ENCODE data around the gene NBPF11.
"Not testable (repeated sequence)": the region's sequence is repeated elsewhere in the genome, so short reads cannot be mapped to it uniquely, and the experiment has no call there.

Gene NBPF11

DNA sequence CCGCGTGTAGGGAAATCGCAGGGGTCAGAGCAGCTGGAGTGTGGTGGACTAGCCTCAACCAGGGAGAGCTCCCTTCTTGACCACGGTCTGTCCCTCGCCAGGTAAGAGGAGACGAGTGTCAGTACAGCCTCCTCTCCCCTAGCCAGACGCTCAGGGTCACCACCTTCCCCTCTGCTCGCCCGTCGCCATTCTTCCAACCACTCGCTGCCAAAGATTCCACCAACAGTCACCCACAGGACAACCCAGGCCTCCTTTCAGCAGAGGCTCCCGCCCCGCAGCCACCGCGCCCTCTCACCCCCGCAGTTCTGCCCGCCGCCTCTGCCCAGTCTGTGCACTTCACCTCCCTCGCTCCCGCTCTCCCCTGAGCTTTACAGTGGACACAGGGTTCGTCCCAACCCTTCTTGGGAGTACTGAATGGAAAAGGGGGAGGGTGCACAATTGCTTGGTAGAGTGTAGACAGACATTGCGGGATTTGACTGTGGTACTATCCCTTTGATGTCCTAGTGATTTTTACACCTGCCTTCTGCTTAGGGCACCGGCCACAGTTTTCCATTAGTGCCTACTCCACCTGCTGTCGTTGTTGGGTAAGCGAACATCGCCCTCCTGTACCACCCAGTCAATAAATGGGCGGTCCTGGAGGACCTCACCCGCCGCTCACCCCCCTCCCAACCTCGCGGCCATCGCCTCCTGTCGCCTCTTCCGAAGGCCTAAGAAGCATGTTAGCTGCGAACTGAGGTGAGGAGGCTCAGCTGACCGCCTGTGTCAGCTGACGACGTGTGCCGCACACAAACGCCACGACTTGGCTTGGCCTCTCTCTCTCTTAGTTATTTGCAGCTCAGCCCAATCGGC, 9.2 kb upstream of the NBPF11 start:
- TF ChIP-seq, protein P1, sequence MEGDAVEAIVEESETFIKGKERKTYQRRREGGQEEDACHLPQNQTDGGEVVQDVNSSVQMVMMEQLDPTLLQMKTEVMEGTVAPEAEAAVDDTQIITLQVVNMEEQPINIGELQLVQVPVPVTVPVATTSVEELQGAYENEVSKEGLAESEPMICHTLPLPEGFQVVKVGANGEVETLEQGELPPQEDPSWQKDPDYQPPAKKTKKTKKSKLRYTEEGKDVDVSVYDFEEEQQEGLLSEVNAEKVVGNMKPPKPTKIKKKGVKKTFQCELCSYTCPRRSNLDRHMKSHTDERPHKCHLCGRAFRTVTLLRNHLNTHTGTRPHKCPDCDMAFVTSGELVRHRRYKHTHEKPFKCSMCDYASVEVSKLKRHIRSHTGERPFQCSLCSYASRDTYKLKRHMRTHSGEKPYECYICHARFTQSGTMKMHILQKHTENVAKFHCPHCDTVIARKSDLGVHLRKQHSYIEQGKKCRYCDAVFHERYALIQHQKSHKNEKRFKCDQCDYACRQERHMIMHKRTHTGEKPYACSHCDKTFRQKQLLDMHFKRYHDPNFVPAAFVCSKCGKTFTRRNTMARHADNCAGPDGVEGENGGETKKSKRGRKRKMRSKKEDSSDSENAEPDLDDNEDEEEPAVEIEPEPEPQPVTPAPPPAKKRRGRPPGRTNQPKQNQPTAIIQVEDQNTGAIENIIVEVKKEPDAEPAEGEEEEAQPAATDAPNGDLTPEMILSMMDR (IDR thresholded peaks at IDR 0.05; ENCODE audit: low read depth, low read length, missing control alignments): no peak
- no peak for DNase-seq (ENCODE audit: extremely low read depth, low read depth)
- no peak overlapping the region for H3K4me3 ChIP-seq (replicated peaks; ENCODE audit: low read depth, low read length)

DNA sequence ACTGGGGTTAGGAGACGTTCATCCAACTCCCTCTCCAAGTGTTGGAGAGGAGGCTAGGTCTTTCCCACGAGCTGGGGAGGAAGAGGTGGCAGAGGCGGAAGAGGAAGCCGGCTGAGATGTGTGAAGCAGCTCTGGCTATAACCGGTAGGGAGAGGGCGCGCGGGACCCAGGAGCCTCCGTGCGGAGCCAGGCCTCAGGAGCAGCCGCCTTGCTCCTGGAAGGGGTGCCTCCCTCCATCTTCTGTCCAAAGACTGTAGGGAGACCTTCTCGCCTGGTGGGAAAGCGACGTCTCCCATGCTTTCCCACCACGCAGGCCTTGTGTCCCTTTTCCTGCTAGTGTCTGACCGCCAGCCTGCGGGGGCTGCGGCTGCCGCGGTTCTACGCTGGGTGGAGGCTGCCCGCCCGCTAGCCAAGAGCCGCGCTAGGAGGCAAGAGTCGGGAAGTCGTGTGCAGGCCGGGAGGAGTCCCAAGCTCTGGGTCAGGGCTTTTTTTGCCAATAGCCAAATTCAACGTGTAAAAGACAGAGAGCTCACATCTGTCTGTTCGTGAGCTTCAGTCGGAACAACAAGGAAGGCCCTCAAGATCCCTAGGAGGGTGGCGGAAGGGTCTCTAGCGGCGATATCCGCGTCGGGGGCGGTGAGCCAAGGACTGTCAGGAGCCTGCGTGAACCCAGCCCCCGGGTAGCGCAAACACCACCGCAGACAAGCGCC, 8.4 kb upstream of the NBPF11 start:
- TF ChIP-seq, protein P1 (IDR thresholded peaks at IDR 0.05; ENCODE audit: low read depth, low read length, missing control alignments): no peak
- no peak for DNase-seq (ENCODE audit: extremely low read depth, low read depth)
- no peak overlapping the region for H3K4me3 ChIP-seq (replicated peaks; ENCODE audit: low read depth, low read length)

DNA sequence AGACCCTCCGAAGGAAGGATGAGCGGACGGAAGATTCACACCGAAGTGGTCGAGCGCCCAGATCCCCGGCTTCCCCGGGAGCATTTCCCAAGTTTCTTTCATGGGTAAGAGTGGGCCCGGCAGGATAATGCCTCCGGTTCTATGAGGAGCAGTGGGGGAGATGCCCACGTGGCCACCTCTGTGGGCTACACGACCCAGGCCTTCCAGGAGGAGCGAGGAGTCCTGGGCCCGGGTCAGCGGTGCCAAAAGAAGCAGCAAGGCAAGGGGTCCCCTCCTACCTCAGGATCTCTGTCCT, 7.9 kb upstream of the NBPF11 start:
- TF ChIP-seq, protein P1 (IDR thresholded peaks at IDR 0.05; ENCODE audit: low read depth, low read length, missing control alignments): no peak
- DNase-seq (ENCODE audit: extremely low read depth, low read depth): no peak
- H3K4me3 ChIP-seq (replicated peaks; ENCODE audit: low read depth, low read length): no peak overlapping the region

DNA sequence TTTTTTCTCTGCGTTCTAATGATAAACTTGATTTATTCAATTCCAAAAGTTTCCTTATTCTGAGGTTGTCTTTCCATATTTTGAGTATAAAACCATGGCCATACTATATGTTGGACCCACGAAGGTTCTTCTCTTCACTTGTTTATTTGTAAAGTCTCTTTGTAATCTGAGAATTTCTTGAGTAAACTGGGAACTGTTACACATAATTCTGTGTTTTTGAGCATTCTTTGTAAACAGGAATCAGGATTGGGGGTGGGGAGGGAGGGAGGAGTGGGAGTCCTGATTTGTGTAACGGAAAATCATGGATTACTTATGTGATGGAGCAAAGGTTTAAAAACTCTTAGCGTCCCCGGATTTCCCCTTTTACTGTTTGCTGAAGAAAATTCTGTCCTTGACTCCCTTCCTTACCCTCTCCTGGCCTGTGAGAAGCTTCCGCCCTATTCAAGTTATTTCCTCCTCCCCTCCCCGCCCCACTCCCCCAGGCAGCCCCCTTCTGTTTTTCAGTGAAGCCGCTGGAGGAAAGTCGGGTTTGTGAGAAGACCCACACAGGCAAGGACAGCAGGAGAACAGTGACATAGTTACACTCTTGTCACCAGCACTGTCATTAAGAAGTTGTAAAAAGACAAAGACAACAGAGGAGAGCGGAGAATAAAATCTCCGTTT, 6.4 kb upstream of the NBPF11 start:
- TF ChIP-seq, protein P1 (IDR thresholded peaks at IDR 0.05; ENCODE audit: low read depth, low read length, missing control alignments): no peak
- H3K4me3 ChIP-seq (replicated peaks; ENCODE audit: low read depth, low read length): no peak overlapping the region
- DNase-seq (ENCODE audit: extremely low read depth, low read depth): no peak

DNA sequence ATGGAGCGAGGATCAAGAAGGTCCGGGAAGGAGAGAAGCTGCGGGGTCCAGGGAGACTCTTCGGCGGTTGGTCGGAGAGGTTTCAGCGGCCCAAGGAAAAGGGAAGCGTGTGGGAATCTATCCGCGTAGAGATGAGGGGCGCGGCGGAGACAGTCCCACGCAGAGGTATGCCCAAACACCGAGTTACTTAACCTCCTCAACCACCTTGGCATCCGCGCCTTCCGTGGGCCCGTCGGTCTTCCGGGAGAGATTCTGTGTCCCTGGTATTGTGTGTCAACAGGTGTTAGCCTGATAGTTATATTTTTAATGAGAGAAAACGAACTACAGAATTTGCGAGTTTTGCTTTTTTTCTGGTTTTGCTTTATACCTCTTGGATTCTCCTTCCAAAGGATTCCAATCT, 5.7 kb upstream of the NBPF11 start:
- DNase-seq (ENCODE audit: extremely low read depth, low read depth); H3K4me3 ChIP-seq (replicated peaks; ENCODE audit: low read depth, low read length): not testable (repeated sequence)

DNA sequence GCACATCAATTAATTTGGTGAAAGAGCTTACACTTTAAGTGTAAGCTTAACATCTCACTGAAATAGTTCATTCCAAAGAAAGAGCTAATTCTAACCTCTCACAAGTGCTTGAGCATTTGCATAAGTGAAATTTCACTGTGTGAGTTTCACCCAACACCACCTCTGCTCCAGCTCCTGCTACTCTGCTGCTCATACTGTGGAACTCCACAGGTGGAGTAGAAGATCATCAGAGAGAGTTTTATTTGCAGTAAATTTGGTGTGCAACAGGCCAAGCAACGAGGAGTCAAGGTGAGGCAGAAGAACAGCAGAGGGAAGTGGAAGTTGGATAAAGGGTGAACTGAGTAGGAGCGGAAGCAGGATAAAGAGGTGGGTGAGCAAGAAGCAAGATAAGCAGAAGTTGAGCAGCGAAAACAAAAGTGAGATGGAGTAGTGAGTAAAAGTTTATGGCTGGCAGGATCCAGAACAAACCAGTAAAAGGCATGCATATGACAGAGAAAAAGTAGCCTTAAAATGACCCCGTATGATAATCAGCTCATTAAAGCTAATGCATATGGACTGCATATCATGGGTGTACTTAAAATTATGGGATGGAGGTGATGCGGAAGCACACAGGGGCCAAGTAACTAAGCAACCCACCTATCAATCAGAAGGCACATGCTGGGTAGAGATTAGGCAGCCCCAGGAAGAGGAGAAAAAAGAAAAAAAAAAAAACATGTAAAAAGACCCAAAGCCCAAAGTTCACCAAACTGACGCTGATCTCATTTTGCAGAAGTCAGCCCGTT, 3.6 kb upstream of the NBPF11 start:
- DNase-seq (ENCODE audit: extremely low read depth, low read depth); H3K4me3 ChIP-seq (replicated peaks; ENCODE audit: low read depth, low read length): not testable (repeated sequence)

DNA sequence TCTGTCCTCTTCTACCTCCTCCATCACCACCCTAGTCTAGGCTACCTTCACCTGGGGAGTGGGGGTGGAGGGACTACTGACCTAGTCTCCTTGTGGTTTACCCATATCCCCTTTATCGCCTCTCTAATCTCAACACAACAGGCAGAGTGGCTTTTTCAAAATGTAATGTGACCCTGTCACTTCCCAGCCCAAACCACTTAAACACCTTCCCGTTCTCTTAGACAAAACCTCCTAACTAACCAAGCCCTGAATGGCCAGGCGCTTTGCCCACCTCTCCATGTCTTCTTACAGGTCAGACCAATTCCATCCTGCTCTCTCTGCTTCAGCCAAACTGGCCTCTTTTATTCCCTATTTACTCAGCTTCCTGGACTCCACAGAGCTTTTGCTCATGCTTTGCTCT, 714 bp upstream of the NBPF11 start:
- not testable (repeated sequence) for H3K4me3 ChIP-seq (replicated peaks; ENCODE audit: low read depth, low read length); DNase-seq (ENCODE audit: extremely low read depth, low read depth)

DNA sequence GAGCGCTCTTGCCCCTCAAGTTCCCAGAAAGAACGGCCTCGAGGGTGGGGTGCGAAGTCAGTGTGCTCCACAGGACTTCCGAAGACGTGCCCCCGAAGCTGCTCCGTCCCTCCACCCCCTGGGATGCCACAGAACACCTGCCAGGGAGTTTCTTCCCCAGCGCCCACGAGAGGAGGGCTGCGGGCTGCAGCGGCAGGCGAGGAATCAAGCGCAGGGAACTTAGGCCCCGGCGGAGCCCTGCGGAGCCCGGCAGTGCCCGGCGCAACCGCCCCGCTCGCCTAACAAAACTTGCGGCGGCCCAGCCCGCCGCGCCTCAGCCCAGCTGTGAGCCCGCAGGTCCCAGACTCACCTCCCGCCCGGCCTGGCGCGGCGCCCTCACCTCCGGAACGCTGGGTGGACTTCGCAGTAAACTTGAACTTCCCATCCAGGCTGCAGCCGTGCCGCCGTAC, 686 bp downstream of the NBPF11 start:
- not testable (repeated sequence) for DNase-seq (ENCODE audit: extremely low read depth, low read depth)

DNA sequence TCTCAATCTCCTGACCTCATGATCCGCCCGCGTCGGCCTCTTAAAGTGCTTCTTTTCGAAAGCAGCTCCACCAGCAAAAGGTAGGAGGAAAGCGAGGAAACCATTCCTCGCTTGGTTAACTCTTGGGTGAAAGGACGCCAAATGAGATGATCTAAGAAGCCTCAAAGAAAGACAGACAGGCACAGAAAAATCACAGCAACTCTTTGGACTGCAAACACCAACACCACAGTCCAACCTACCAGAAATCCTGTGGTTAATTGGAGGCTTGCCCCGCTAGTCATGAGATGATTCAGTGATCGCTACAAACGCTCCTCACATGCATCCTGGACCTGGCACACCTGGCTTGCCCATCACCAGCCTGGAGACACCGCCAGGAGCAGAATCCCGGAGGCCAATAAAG, 1.1 kb downstream of the NBPF11 start:
- H3K4me3 ChIP-seq (replicated peaks; ENCODE audit: low read depth, low read length): peak overlapping the region; percentile 56
- not testable (repeated sequence) for DNase-seq (ENCODE audit: extremely low read depth, low read depth)

More for the DNA sequence above, 686 bp downstream of the NBPF11 start:
- H3K4me3 ChIP-seq (replicated peaks; ENCODE audit: low read depth, low read length): peak overlapping the region; percentile 56

DNA sequence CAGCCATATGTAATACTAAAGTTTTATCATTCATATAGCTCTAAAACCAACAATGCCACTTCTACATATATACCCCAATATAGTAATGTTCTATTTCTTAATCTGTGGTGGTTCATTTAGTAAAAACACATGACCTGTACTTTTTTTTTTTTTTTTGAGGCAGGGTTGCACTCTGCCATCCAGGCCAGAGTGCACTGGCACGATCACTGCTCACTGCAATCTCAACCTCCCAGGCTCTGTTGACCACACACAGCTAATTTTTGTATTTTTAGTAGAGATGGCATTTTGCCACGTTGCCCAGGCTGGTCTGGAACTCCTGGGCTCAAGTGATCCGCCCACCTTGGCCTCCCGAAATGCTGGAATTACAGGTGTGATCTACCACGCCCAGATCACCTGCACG, 2.1 kb downstream of the NBPF11 start:
- H3K4me3 ChIP-seq (replicated peaks; ENCODE audit: low read depth, low read length); DNase-seq (ENCODE audit: extremely low read depth, low read depth): not testable (repeated sequence)

DNA sequence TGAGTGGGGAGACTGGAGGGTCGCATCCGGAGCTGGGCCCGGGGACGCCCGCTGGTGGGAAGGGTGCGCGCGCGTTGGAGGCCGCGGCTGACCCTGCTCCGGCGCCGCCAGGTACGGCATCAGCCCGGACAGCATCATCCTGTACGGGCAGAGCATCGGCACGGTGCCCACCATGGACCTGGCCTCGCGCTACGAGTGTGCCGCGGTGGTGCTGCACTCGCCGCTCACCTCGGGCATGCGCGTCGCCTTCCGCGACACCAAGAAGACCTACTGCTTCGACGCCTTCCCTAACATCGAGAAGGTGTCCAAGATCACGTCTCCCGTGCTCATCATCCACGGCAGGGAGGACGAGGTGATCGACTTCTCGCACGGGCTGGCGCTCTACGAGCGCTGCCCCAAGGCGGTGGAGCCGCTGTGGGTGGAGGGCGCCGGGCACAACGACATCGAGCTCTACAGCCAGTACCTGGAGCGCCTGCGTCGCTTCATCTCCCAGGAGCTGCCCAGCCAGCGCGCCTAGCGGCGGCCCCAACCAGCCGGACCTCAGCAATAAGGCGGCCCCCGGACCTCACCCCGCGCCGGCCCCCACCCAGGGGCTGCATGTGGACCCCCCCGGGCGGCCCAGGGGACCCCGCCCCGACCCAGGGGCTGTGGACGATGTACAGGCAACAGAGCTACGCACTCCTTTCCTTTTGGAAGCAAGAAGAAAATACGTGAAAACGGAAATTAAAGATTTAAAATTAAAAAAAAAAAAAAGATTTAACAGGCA, 2.8 kb downstream of the NBPF11 start:
- not testable (repeated sequence) for DNase-seq (ENCODE audit: extremely low read depth, low read depth); H3K4me3 ChIP-seq (replicated peaks; ENCODE audit: low read depth, low read length)

Measured in HFF-Myc (cell line).